BLaER1 treated with 17β-estradiol and CSF1 and Interleukin-3, amounts not matched to agents 10 nM and 100 nM (cell line): ENCODE results near the gene TNNI3K.

Experiments used
- H3K27ac ChIP-seq, 11 experiments: shearing (Covaris generic); formaldehyde crosslinking; 2 replicates each; pipeline ENCODE4 v1.8.1; 2022
- H3K27me3 ChIP-seq, 11 experiments: shearing (Covaris generic); formaldehyde crosslinking; 2 replicates each; pipeline ENCODE4 v1.8.1; 2022
- H3K36me3 ChIP-seq, 11 experiments: shearing (Covaris generic); formaldehyde crosslinking; 2 replicates each; pipeline ENCODE4 v1.8.1; 2022
- H3K4me1 ChIP-seq, 10 experiments: shearing (Covaris generic); formaldehyde crosslinking; 2 replicates each; pipeline ENCODE4 v1.8.1; 2022
- H3K4me2 ChIP-seq, 11 experiments: shearing (Covaris generic); formaldehyde crosslinking; 2 replicates each; pipeline ENCODE4 v1.8.1; 2022
- H3K4me3 ChIP-seq, 10 experiments: shearing (Covaris generic); formaldehyde crosslinking; 2 replicates each; pipeline ENCODE4 v1.8.1; 2022
- H3K9ac ChIP-seq, 11 experiments: shearing (Covaris generic); formaldehyde crosslinking; 2 replicates each; pipeline ENCODE4 v1.8.1; 2022
- H3K9me3 ChIP-seq, 11 experiments: shearing (Covaris generic); formaldehyde crosslinking; replicated peaks in 1 of 11; 2 replicates each; pipeline ENCODE4 v1.8.1; 2022
- H4K20me1 ChIP-seq, 11 experiments: shearing (Covaris generic); formaldehyde crosslinking; 2 replicates each; pipeline ENCODE4 v1.8.1; 2022
- Cebpa-rat ChIP-seq, 11 experiments: shearing (Covaris generic); IDR thresholded peaks; 2 replicates each; pipeline ENCODE4 v1.8.1; 2022

The TNNI3K gene

GRCh38 chr1:74545821-74546220 is 310.6 kb downstream of the TNNI3K start:
- H3K9me3 ChIP-seq: no peaks in the 10 kb centered on the region
- H3K27me3 ChIP-seq: no peaks in the 10 kb centered on the region
- no peaks in the 10 kb centered on the region for H3K4me1 ChIP-seq
- no peak for TF ChIP-seq Cebpa-rat (IDR thresholded peaks at IDR 0.05)
- H3K4me2 ChIP-seq: no peak overlapping the region
- H4K20me1 ChIP-seq: no peaks in the 10 kb centered on the region
- H3K27ac ChIP-seq: no peak overlapping the region
- H3K36me3 ChIP-seq: no peaks in the 10 kb centered on the region
- H3K9ac ChIP-seq: no peak overlapping the region
- no peak overlapping the region for H3K4me3 ChIP-seq

GRCh38 chr1:74548961-74549750 is 314.0 kb downstream of the TNNI3K start:
- no peaks in the 10 kb centered on the region for H3K9me3 ChIP-seq

DNA sequence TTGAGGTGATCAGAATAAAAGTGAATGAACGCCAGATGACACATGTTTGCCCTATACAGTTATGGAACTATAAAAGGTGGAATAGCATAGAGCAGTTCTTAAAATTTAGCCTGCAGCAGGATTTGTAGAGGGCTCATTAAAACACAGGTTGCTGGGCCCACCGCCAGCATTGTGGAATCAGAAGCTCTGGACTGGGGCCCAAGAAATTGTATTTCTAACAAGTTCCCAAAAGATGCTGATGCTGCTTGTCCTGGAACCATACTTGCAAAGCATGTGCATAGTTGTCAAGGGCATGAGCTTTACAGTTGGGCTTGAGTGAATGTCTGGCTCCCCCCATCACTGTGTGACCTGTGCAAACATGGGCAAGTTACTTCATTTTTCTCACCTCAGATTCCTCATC is 314.7 kb downstream of the TNNI3K start:
- Histone ChIP-seq H3K36me3 (no peaks in the 10 kb centered on the region), H3K9me3 (no peaks in the 10 kb centered on the region)
- TF ChIP-seq Cebpa-rat (IDR thresholded peaks at IDR 0.05): no peak

More at GRCh38 chr1:74548961-74549750, 314.0 kb downstream of the TNNI3K start:
- no peak overlapping the region for H3K4me2 ChIP-seq
- no peaks in the 10 kb centered on the region for H3K4me1 ChIP-seq
- no peaks in the 10 kb centered on the region for H3K27me3 ChIP-seq
- H4K20me1 ChIP-seq: no peaks in the 10 kb centered on the region
- H3K4me3 ChIP-seq: no peak overlapping the region
- H3K36me3 ChIP-seq: no peaks in the 10 kb centered on the region
- H3K9ac ChIP-seq: no peak overlapping the region
- TF ChIP-seq Cebpa-rat (IDR thresholded peaks at IDR 0.05): no peak
- H3K27ac ChIP-seq: no peak overlapping the region

DNA sequence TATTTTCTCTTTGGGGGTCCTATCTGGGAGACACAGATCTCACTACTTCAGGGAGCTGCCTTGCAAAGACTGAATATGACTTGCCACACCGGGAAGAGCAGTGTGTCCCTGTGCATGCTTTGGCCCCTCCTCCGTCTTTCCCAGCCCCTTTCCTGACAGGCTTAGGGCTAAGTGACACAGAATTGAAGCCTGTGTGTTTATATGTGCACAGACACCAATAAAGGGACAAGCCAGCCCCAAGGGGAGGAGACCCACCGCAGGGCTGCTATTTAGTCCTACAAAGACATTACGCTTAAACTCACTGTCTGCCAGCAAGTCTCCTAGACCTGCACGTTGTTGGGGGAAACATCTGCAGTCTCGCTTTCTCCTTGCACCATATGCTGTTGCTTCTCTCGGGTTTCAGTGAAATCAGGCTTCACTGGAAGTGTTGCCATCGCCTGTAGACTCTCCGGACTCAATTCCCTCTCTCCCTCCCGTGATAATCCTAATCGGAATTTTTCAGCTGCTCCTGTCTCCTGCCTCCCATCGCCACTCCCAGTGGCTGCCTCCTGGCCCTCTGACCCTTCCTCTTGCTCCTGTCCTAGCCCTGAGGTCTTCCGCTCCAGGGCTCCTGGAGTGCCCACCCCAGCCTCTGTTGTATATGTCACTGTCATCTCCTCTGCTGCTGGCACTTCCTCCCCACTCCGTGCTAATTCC is 335.8 kb downstream of the TNNI3K start:
- no peak overlapping the region for H3K27ac ChIP-seq
- H3K9me3 ChIP-seq: no peaks in the 10 kb centered on the region
- H3K4me3 ChIP-seq: no peak overlapping the region
- H3K4me2 ChIP-seq: no peak overlapping the region
- H3K4me1 ChIP-seq: peaks cover 0 to 10% (median 0%) of the 10 kb centered on the region in 10 experiments; a peak in 1 of 20 replicates
- no peak overlapping the region for H3K9ac ChIP-seq
- no peaks in the 10 kb centered on the region for H3K36me3 ChIP-seq
- H3K27me3 ChIP-seq: no peaks in the 10 kb centered on the region
- TF ChIP-seq Cebpa-rat (IDR thresholded peaks at IDR 0.05): no peak
- H4K20me1 ChIP-seq: no peaks in the 10 kb centered on the region

More for the DNA sequence above, 314.7 kb downstream of the TNNI3K start:
- no peaks in the 10 kb centered on the region for H3K27me3 ChIP-seq
- no peak overlapping the region for H3K4me2 ChIP-seq
- H3K4me1 ChIP-seq: no peaks in the 10 kb centered on the region
- no peak overlapping the region for H3K4me3 ChIP-seq
- no peak overlapping the region for H3K27ac ChIP-seq
- H3K9ac ChIP-seq: no peak overlapping the region
- H4K20me1 ChIP-seq: no peaks in the 10 kb centered on the region

GRCh38 chr1:74571493-74571800 is 336.3 kb downstream of the TNNI3K start:
- Histone ChIP-seq H3K4me1 (peaks cover 0 to 10% (median 0%) of the 10 kb centered on the region in 10 experiments; a peak in 1 of 20 replicates), H3K36me3 (no peaks in the 10 kb centered on the region), H4K20me1 (no peaks in the 10 kb centered on the region), H3K27me3 (no peaks in the 10 kb centered on the region), H3K4me3 (no peak overlapping the region), H3K4me2 (no peak overlapping the region), H3K9ac (no peak overlapping the region), H3K27ac (no peak overlapping the region), H3K9me3 (no peaks in the 10 kb centered on the region)
- no peak for TF ChIP-seq Cebpa-rat (IDR thresholded peaks at IDR 0.05)

DNA sequence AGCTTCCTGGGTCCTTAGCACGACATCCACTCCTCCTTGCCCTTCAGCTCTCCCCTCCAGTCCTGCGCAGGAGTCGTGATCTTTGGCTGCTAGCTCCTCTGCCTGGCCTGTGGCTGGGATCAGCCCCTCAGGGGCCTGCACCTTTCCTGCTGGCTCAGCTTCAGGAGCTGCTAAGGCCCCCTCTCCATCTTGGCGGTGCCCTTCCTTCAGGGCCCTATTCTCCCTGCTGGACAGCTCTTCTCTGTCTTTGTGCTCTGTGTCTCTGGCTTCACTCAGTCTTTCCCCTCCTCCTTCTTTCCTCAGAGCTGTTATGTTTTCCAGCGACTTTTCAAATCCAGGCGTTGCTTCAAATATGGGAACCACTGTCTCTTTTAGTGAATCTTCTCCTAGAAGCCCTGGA is 336.7 kb downstream of the TNNI3K start:
- Histone ChIP-seq H3K27ac (no peak overlapping the region), H3K27me3 (no peaks in the 10 kb centered on the region), H3K9me3 (no peaks in the 10 kb centered on the region), H3K36me3 (no peaks in the 10 kb centered on the region), H3K4me1 (peaks cover 0 to 10% (median 0%) of the 10 kb centered on the region in 10 experiments; a peak in 1 of 20 replicates), H3K9ac (no peak overlapping the region), H3K4me2 (no peak overlapping the region), H4K20me1 (no peaks in the 10 kb centered on the region), H3K4me3 (no peak overlapping the region)
- TF ChIP-seq Cebpa-rat (IDR thresholded peaks at IDR 0.05): no peak

DNA sequence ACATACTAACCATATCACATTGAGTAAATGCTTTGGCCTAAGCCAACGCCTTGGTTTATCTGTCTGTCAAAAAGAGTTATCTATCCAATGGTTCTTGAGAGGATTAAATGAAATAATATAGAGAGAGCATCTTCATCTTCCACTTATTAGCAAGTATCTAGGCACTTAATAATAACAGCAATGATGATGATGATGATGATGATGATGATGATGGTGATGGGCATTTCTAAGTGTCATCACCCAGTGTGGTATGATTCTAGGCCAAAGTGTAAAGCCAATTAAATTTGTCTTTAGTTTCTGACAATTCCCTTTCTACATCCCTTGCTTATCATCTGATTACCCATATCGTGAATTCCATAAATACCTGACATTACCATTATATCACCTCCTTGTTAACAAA is 342.9 kb downstream of the TNNI3K start:
- H3K9me3 ChIP-seq: no peaks in the 10 kb centered on the region
- no peak overlapping the region for H3K27ac ChIP-seq
- no peak overlapping the region for H3K4me2 ChIP-seq
- H4K20me1 ChIP-seq: no peaks in the 10 kb centered on the region
- no peaks in the 10 kb centered on the region for H3K36me3 ChIP-seq
- peaks cover 0 to 10% (median 0%) of the 10 kb centered on the region in 10 experiments; a peak in 1 of 20 replicates for H3K4me1 ChIP-seq
- no peak for TF ChIP-seq Cebpa-rat (IDR thresholded peaks at IDR 0.05)
- no peak overlapping the region for H3K4me3 ChIP-seq
- H3K27me3 ChIP-seq: no peaks in the 10 kb centered on the region
- no peak overlapping the region for H3K9ac ChIP-seq

DNA sequence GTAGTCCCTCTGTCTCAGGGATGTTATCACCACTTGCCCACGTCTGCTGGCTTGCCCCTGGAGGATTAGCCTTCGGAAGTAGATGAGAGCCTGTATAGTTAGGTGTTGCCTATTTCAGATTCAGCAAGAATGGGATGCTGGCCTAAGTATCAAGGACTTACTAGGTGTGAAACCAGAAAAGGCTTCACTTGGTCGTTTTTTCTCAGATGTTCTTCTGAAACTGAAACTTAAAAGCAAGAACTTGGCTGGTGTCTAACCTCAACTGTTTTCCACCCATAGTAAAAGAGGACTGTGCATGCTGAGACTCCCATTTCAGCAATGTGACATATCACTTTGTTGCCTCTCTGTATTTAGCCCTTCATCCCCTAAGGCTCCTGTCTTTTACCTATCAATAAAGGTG is 344.2 kb downstream of the TNNI3K start:
- H3K27ac ChIP-seq: no peak overlapping the region
- no peak for TF ChIP-seq Cebpa-rat (IDR thresholded peaks at IDR 0.05)

GRCh38 chr1:74583397-74583796 is 348.2 kb downstream of the TNNI3K start:
- H3K9me3 ChIP-seq: no peaks in the 10 kb centered on the region
- H3K27me3 ChIP-seq: no peaks in the 10 kb centered on the region
- no peaks in the 10 kb centered on the region for H4K20me1 ChIP-seq
- H3K9ac ChIP-seq: no peak overlapping the region
- H3K27ac ChIP-seq: no peak overlapping the region
- H3K4me3 ChIP-seq: no peak overlapping the region
- H3K36me3 ChIP-seq: no peaks in the 10 kb centered on the region
- H3K4me1 ChIP-seq: no peaks in the 10 kb centered on the region
- H3K4me2 ChIP-seq: no peak overlapping the region
- TF ChIP-seq Cebpa-rat (IDR thresholded peaks at IDR 0.05): no peak

More for the DNA sequence above, 344.2 kb downstream of the TNNI3K start:
- Histone ChIP-seq H3K4me1 (no peaks in the 10 kb centered on the region), H3K27me3 (no peaks in the 10 kb centered on the region), H4K20me1 (no peaks in the 10 kb centered on the region), H3K4me3 (no peak overlapping the region), H3K4me2 (no peak overlapping the region), H3K36me3 (no peaks in the 10 kb centered on the region), H3K9ac (no peak overlapping the region), H3K9me3 (no peaks in the 10 kb centered on the region)

DNA sequence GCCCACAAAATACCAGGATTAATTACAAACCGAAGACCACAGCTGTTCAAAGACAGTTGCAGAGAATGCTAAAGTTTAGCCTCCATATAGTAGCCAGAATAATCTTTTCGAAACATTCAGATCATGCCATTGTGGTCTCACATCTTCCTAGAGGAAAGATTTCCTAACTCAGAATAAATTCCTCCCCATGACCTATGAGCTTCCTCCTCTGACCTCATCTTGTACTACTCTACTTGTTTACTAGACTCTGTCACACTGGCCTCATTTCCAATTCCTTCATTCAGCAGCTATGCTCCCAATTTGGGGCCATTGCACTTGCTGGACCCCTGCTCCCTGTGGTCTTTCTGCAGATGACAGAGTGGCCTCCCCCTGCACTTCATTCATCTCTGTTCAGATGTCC is 349.0 kb downstream of the TNNI3K start:
- Histone ChIP-seq H3K27ac (no peak overlapping the region), H3K4me3 (no peak overlapping the region), H3K4me1 (no peaks in the 10 kb centered on the region), H3K27me3 (no peaks in the 10 kb centered on the region), H3K9ac (no peak overlapping the region), H3K4me2 (no peak overlapping the region), H3K9me3 (no peaks in the 10 kb centered on the region), H3K36me3 (no peaks in the 10 kb centered on the region), H4K20me1 (no peaks in the 10 kb centered on the region)
- TF ChIP-seq Cebpa-rat (IDR thresholded peaks at IDR 0.05): no peak
